MM.1S (cell line): ENCODE data around the gene CHD9NB.

Experiments
- CTCF ChIP-seq: fragments of 300-600 bp; sonication (generic); IDR thresholded peaks from 2 replicates; pipeline ENCODE4 v1.5.1; 2016; ENCODE audit warnings: antibody characterized with exemption, low read length, mixed read lengths
- EZH2 ChIP-seq: fragments of 300-600 bp; sonication (generic); optimal IDR thresholded peaks from 2 replicates; pipeline ENCODE3; 2017; ENCODE audit warnings: low read depth, mild to moderate bottlenecking, antibody characterized with exemption, low read length, mixed read lengths

GRCh38 chr16:53057658-53058057, 5.0 kb upstream of the CHD9NB start:
- no peak for TF ChIP-seq CTCF
- no peak for TF ChIP-seq EZH2
